GM18505 (cell line): ENCODE data around the gene MEX3B.
A peak's percentile ranks its signal among the peaks of the same experiment; 100 is the strongest.

Source experiments
- ATAC-seq: cut with Tn5 transposase; IDR thresholded peaks from one replicate; pipeline ENCODE4 v1.9.1; 2021; ENCODE audit not compliant: unreplicated experiment
- POLR2A ChIP-seq: IDR thresholded peaks from 4 replicates; pipeline ENCODE4 v1.6.1; 2011; ENCODE audit warnings: borderline replicate concordance; ENCODE audit not compliant: insufficient read depth, insufficient read length; ENCODE audit errors: extremely low read depth

The MEX3B gene

GRCh38 chr15:82045892-82046665 is at the start of gene MEX3B:
Gene MEX3B, minus strand, starts transcription at chr15:82046018. Its CDS starts 313 bp downstream, at chr15:82045705.
- no peak for TF ChIP-seq POLR2A
- peak; percentile 59 for ATAC-seq

- no peak for TF ChIP-seq POLR2A
- no peak for ATAC-seq
Observed at GRCh38 chr15:82093774-82094211, 48.0 kb upstream of the MEX3B start.

GRCh38 chr15:82093325-82093724 is 47.5 kb upstream of the MEX3B start:
- no peak for TF ChIP-seq POLR2A
- ATAC-seq: no peak

GRCh38 chr15:82091636-82092140 is 45.9 kb upstream of the MEX3B start:
- no peak for TF ChIP-seq POLR2A
- ATAC-seq: no peak

GRCh38 chr15:82086243-82086995 is 40.6 kb upstream of the MEX3B start:
- no peak for ATAC-seq
- TF ChIP-seq POLR2A: no peak

- no peak for TF ChIP-seq POLR2A
- no peak for ATAC-seq
Observed at GRCh38 chr15:82081914-82082762, 36.3 kb upstream of the MEX3B start.

GRCh38 chr15:82080774-82081173 is 35.0 kb upstream of the MEX3B start:
- ATAC-seq: no peak

GRCh38 chr15:82079736-82080135 is 33.9 kb upstream of the MEX3B start:
- no peak for TF ChIP-seq POLR2A
- no peak for ATAC-seq

More at GRCh38 chr15:82080774-82081173, 35.0 kb upstream of the MEX3B start:
- no peak for TF ChIP-seq POLR2A

- TF ChIP-seq POLR2A: no peak
- no peak for ATAC-seq
Observed at GRCh38 chr15:82074610-82075009, 28.8 kb upstream of the MEX3B start.

- no peak for TF ChIP-seq POLR2A
Observed at GRCh38 chr15:82072926-82073537, 27.2 kb upstream of the MEX3B start.

GRCh38 chr15:82066455-82066854 is 20.6 kb upstream of the MEX3B start:
- TF ChIP-seq POLR2A: no peak
- ATAC-seq: no peak

More at GRCh38 chr15:82072926-82073537, 27.2 kb upstream of the MEX3B start:
- ATAC-seq: no peak

GRCh38 chr15:82064824-82065223 is 19.0 kb upstream of the MEX3B start:
- no peak for ATAC-seq
- no peak for TF ChIP-seq POLR2A
